AG04449 (cell line): Measurements from ENCODE around the gene PTPRC.
"Not testable (repeated sequence)": the region's sequence is repeated elsewhere in the genome, so short reads cannot be mapped to it uniquely, and the experiment has no call there.

Source experiments
- CTCF ChIA-PET: fragments of 350-600 bp; formaldehyde crosslinking; extraction: SDS; loops from one replicate; lab custom pipeline; 2021; ENCODE audit warnings: antibody characterized with exemption; lab: Yijun Ruan, JAX
- POLR2A ChIA-PET: fragments of 400-600, 350-600 bp; formaldehyde crosslinking; extraction: SDS; loops from one replicate; lab custom pipeline; 2020; ENCODE audit warnings: antibody characterized with exemption, inconsistent platforms; lab: Yijun Ruan, JAX
- DNase-seq: peaks from one replicate; pipeline ENCODE4 v3.0.0-alpha.2; 2010; ENCODE audit warnings: low read depth, low spot score
- H3K4me3 ChIP-seq: 2 replicates; pipeline ENCODE4 v1.5.1; 2011; ENCODE audit warnings: low read depth, mild to moderate bottlenecking, control low read depth, low read length
- CTCF ChIP-seq: IDR thresholded peaks from one replicate; pipeline ENCODE4 v1.5.1; 2011; ENCODE audit warnings: mild to moderate bottlenecking, moderate library complexity, low read length, control low read depth, inconsistent platforms; ENCODE audit not compliant: insufficient read depth; ENCODE audit errors: missing control alignments

The PTPRC gene

GRCh38 chr1:198599749-198600148 is 39.1 kb upstream of the PTPRC start:
- ChIA-PET POLR2A (no interaction called here), CTCF (no interaction called here)
- H3K4me3 ChIP-seq, result no peak overlapping the region

DNA sequence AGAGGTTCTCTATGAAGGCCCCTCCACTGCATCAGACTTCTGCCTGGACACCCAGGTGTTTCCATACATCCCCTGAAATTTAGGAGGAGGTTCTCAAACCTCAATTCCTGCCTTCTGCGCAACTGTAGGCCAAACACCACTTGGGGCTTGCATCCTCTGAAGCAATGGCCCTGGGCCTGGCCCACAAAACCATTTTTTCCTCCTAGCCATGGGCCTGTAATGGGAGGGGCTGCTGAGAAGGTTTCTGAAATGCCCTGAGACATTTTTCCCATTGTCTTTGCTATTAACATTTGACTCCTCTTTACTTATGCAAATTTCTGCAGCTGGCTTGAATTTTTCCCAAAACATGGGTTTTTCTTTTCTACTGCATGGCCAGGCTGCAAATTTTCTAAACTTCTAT is 37.9 kb upstream of the PTPRC start:
- POLR2A ChIA-PET, result no interaction called here
- no peak for DNase-seq
- no peak for TF ChIP-seq CTCF
- H3K4me3 ChIP-seq, result no peak overlapping the region
- CTCF ChIA-PET, result interaction anchor here (1.1 kb wide), 1 partner anchor 9 kb away, joined by 3 read pairs; no protein-coding TSS in a partner anchor

More at GRCh38 chr1:198599749-198600148, 39.1 kb upstream of the PTPRC start:
- DNase-seq, result no peak
- no peak for TF ChIP-seq CTCF

- POLR2A ChIA-PET, H3K4me3 ChIP-seq, DNase-seq: not testable (repeated sequence)
- CTCF ChIA-PET, result interaction anchor here (1.1 kb wide), 1 partner anchor 9 kb away, joined by 3 read pairs; no protein-coding TSS in a partner anchor
These were observed 37.5 kb upstream of the PTPRC start for GRCh38 chr1:198601310-198601709.

- peak; percentile 16 for TF ChIP-seq CTCF
- ChIA-PET CTCF (interaction anchor here (1.0 kb wide), 1 partner anchor 24 kb away, joined by 3 read pairs; no protein-coding TSS in a partner anchor), POLR2A (no interaction called here)
- DNase-seq, result peak; percentile 57
- no peak overlapping the region for H3K4me3 ChIP-seq
These were observed 36.6 kb upstream of the PTPRC start for GRCh38 chr1:198601936-198602889.

DNA sequence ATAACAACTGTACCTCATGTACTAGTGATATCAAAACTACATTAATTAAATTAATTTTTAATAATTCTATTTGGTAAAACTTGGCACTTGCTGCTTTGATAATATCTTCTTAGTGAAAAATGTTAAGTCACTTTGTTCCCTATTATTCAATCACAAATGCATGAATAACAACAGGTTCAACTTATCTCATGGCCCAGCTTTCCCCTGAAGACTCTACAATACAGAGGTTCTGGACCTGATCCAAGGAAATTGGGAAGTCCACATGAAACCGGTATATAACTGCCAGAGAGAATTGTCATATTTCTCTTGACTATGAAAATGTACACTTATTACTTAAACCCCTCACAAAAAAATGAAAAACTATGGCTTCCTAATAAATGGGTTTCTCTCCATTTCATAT is 33.9 kb upstream of the PTPRC start:
- CTCF ChIA-PET, result interaction anchor here (0.6 kb wide), 1 partner anchor 693 kb away, joined by 3 read pairs; no protein-coding TSS in a partner anchor
- H3K4me3 ChIP-seq, result no peak overlapping the region
- DNase-seq, result no peak
- POLR2A ChIA-PET, result no interaction called here
- TF ChIP-seq CTCF, result no peak

DNA sequence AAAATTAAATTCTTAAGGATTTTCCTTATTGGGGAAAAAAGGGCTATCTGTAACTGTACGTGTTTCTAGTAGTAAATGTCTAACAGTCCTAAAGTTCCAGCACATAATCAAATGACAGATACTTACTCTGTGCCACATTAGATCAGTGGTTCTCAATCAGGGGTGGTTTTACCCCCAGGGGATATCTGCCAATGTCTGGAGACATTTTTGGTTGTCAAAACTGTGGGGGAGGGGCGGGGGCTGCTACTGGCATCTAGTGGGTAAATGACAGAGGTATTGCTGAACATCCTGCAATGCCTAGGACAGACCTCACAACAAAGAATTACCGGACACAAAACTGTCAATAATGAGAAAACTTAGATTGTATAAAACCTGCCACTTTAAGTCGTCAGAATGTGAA is 33.4 kb upstream of the PTPRC start:
- POLR2A ChIA-PET, result interaction anchor here (0.9 kb wide), 1 partner anchor 19 kb away, joined by 3 read pairs; no protein-coding TSS in a partner anchor
- H3K4me3 ChIP-seq, result no peak overlapping the region
- CTCF ChIA-PET, result interaction anchor here (0.8 to 1.7 kb wide), 4 partner anchors 11 to 309 kb away, joined by 3 to 4 read pairs (median 4); no protein-coding TSS in a partner anchor
- no peak for DNase-seq
- TF ChIP-seq CTCF, result no peak
